HFFc6 (cell line): ENCODE data around the gene OR51B4. TPM values are rescaled to one million over a fixed set of nuclear protein-coding genes. Genes with fewer than 3 reads are reported as not detected.
"Not testable (repeated sequence)": the region's sequence is repeated elsewhere in the genome, so short reads cannot be mapped to it uniquely, and the experiment has no call there.

ENCODE experiments used
- DNase-seq: peaks from one replicate; pipeline ENCODE4 v3.0.0-alpha.2; 2018
- H3K27ac Mint-ChIP-seq: 2 replicates; pipeline ENCODE4 v1.8.0; 2020; ENCODE audit warnings: mild to moderate bottlenecking, mixed read lengths
- H3K27me3 Mint-ChIP-seq: 2 replicates; pipeline ENCODE4 v1.8.0; 2021; ENCODE audit warnings: mild to moderate bottlenecking, moderate library complexity, mixed read lengths; ENCODE audit not compliant: insufficient read depth
- H3K36me3 Mint-ChIP-seq: 2 replicates; pipeline ENCODE4 v1.8.0; 2021; ENCODE audit warnings: low read depth, mixed read lengths
- H3K4me1 Mint-ChIP-seq: 2 replicates; pipeline ENCODE4 v1.8.0; 2020; ENCODE audit warnings: low read depth, mixed read lengths
- H3K4me3 Mint-ChIP-seq: 2 replicates; pipeline ENCODE4 v1.8.0; 2020; ENCODE audit warnings: mild to moderate bottlenecking, moderate library complexity, mixed read lengths
- H3K9me3 Mint-ChIP-seq: 2 replicates; pipeline ENCODE4 v1.8.0; 2020; ENCODE audit warnings: mild to moderate bottlenecking, mixed read lengths
- CTCF ChIP-seq: fragments of 200-600 bp; sonication (generic); IDR thresholded peaks from 2 replicates; pipeline ENCODE4 v1.5.0; 2021; ENCODE audit warnings: antibody characterized with exemption, mild to moderate bottlenecking
- total RNA-seq, 6 experiments: library from RNA; stranded (reverse); fragmentation: NEBNext Ultra II Directional; extraction: Animal tissue kit (Norgen Biotek cat#: 25700); gene quantifications; 2 replicates in 1 of 6; 3 replicates in 5 of 6; pipeline ENCODE4 v1.2.3, GENCODE V29; 2021

The OR51B4 gene
- total RNA-seq, 6 experiments from 2014 or later = not detected

GRCh38 chr11:5343474-5344335, 42.0 kb upstream of the OR51B4 start, which contains the start of gene OR51B5:
TSS of gene OR51B5 (minus strand) at chr11:5343524. CDS start at chr11:5343524, 0 bp downstream.
- no peak for DNase-seq
- H3K9me3 Mint-ChIP-seq = no peaks in the 10 kb centered on the region
- no peaks in the 10 kb centered on the region for H3K27me3 Mint-ChIP-seq
- H3K27ac Mint-ChIP-seq = peak within 1 kb of the TSS; percentile 73
- peaks cover 72% of the 10 kb centered on the region for H3K4me1 Mint-ChIP-seq
- TF ChIP-seq CTCF = no peak
- H3K4me3 Mint-ChIP-seq = peak within 1 kb of the TSS; percentile 18
- peaks cover 4% of the 10 kb centered on the region; the same call in 1 of the 2 replicates for H3K36me3 Mint-ChIP-seq

- Mint-ChIP-seq H3K9me3 (no peaks in the 10 kb centered on the region), H3K36me3 (peaks cover 4% of the 10 kb centered on the region; the same call in 1 of the 2 replicates), H3K27ac (no peak overlapping the region; the same call in 1 of the 2 replicates), H3K27me3 (no peaks in the 10 kb centered on the region), H3K4me3 (no peak overlapping the region), H3K4me1 (peaks cover 69% of the 10 kb centered on the region)
- DNase-seq = no peak
- no peak for TF ChIP-seq CTCF
Measured at GRCh38 chr11:5339771-5340322, 38.1 kb upstream of the OR51B4 start.

GRCh38 chr11:5337253-5337652, 35.5 kb upstream of the OR51B4 start:
- H3K27me3 Mint-ChIP-seq, H3K36me3 Mint-ChIP-seq, H3K4me3 Mint-ChIP-seq, H3K27ac Mint-ChIP-seq, H3K9me3 Mint-ChIP-seq, DNase-seq: not testable (repeated sequence)
- peaks cover 65% of the 10 kb centered on the region for H3K4me1 Mint-ChIP-seq

- Mint-ChIP-seq H3K27ac (no peak overlapping the region), H3K4me1 (peaks cover 68% of the 10 kb centered on the region), H3K36me3 (no peaks in the 10 kb centered on the region), H3K27me3 (no peaks in the 10 kb centered on the region), H3K4me3 (no peak overlapping the region), H3K9me3 (no peaks in the 10 kb centered on the region)
- peak; percentile 17 for DNase-seq
- no peak for TF ChIP-seq CTCF
Measured at GRCh38 chr11:5336331-5336730, 34.6 kb upstream of the OR51B4 start.

GRCh38 chr11:5335170-5335569, 33.4 kb upstream of the OR51B4 start:
- Mint-ChIP-seq H3K9me3 (no peaks in the 10 kb centered on the region), H3K27me3 (no peaks in the 10 kb centered on the region), H3K27ac (peak overlapping the region; percentile 3; the same call in 1 of the 2 replicates), H3K4me3 (no peak overlapping the region), H3K4me1 (peaks cover 68% of the 10 kb centered on the region), H3K36me3 (no peaks in the 10 kb centered on the region)
- no peak for DNase-seq
- no peak for TF ChIP-seq CTCF

GRCh38 chr11:5324197-5324596, 22.5 kb upstream of the OR51B4 start, which contains the start of gene OR51B2:
TSS of gene OR51B2 (minus strand) at chr11:5324297. CDS start at chr11:5324297, 0 bp downstream.
- H3K27ac Mint-ChIP-seq = no peak within 1 kb of the TSS
- DNase-seq = no peak
- no peaks in the 10 kb centered on the region for H3K36me3 Mint-ChIP-seq
- peaks cover 8% of the 10 kb centered on the region for H3K4me1 Mint-ChIP-seq
- H3K4me3 Mint-ChIP-seq = no peak within 1 kb of the TSS
- TF ChIP-seq CTCF = no peak
- H3K27me3 Mint-ChIP-seq = no peaks in the 10 kb centered on the region
- no peaks in the 10 kb centered on the region for H3K9me3 Mint-ChIP-seq
